Upper lobe of right lung (tissue), 1 donor: ENCODE measurements around the gene PUS7. TPM values are rescaled to one million over a fixed set of nuclear protein-coding genes. Genes with fewer than 3 reads are reported as not detected.

Experiments
- ATAC-seq: fragments of 200-7000 bp; cut with Tn5 transposase; one replicate; pipeline ENCODE4 v1.9.1; 2020; ENCODE audit warnings: mild to moderate bottlenecking, moderate library complexity
- DNase-seq: peaks from one replicate; pipeline ENCODE4 v3.0.0-alpha.2; 2020
- H3K27ac ChIP-seq: fragments of 200-600 bp; one replicate; pipeline ENCODE4 v1.8.0; 2022
- H3K27me3 ChIP-seq: fragments of 200-600 bp; one replicate; pipeline ENCODE4 v1.8.0; 2022; ENCODE audit warnings: mild to moderate bottlenecking
- H3K36me3 ChIP-seq: fragments of 200-600 bp; one replicate; pipeline ENCODE4 v1.8.0; 2022
- H3K4me1 ChIP-seq: fragments of 200-600 bp; one replicate; pipeline ENCODE4 v1.8.0; 2022
- H3K4me3 ChIP-seq: fragments of 200-600 bp; one replicate; pipeline ENCODE4 v1.8.0; 2022; ENCODE audit warnings: mild to moderate bottlenecking
- H3K9me3 ChIP-seq: fragments of 200-600 bp; one replicate; pipeline ENCODE4 v1.8.0; 2022
- CTCF ChIP-seq: fragments of 200-600 bp; IDR thresholded peaks from one replicate; pipeline ENCODE4 v1.8.0; 2022; ENCODE audit warnings: antibody characterized with exemption
- intact Hi-C: fragments of 100-400 bp; cut with DNase I; formaldehyde crosslinking; loops from one replicate; pipeline ENCODE4 v1.11.0; 2022
- total RNA-seq: library from RNA; stranded (reverse); fragmentation: NEBNext Ultra II Directional; extraction: Animal tissue kit (Norgen Biotek cat#: 25700); gene quantifications from one replicate; pipeline ENCODE4 v1.2.1, GENCODE V29; 2021
- donor health status: DM: no; HTN: yes; CAD: no; lungs with severe emphysema.

PUS7 gene
- total RNA-seq, 1 donor from 2014 or later: 10.9 TPM

DNA sequence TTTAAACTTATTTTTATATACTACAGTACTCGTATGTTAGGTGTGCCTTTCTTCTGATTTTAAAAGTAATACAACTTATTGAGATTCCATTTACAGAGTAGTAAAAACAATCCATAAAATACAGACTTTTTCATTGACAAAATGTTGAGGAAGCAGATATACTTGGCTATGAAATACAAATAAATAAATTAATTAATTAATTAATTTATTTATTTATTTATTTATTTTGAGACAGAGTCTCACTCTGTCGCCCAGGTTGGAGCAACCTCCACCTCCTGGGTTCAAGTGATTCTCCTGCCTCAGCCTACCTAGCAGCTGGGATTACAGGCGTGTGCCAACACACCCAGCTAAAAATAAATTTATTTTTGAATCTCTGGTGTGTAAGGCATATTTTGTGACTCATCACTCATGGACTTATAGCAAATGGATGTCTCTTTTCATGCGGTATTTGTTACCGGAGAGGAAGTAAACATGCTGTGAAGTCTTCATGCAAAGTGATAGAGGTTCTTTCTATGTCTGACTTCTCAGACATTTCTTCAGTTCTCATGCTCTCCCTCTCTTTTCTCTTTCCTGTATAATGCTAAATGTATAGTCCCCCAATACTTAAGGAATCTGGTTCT, 113.2 kb downstream of the PUS7 start:
- no peaks in the 10 kb centered on the region for H3K27me3 ChIP-seq
- H3K36me3 ChIP-seq: no peaks in the 10 kb centered on the region
- ATAC-seq: no peak
- TF ChIP-seq CTCF: no peak
- intact Hi-C loops: no loop called here
- no peaks in the 10 kb centered on the region for H3K4me1 ChIP-seq
- no peak overlapping the region for H3K27ac ChIP-seq
- no peak for DNase-seq
- no peak overlapping the region for H3K4me3 ChIP-seq
- no peaks in the 10 kb centered on the region for H3K9me3 ChIP-seq

Other genes starting within 250 kb of the PUS7 start
- gene SRPK2, start 133.3 kb downstream of the PUS7 start, total RNA-seq: 48.5 TPM
- 14.8 TPM for gene RINT1, start 9.9 kb upstream of the PUS7 start, total RNA-seq
- gene EFCAB10, start 59.2 kb upstream of the PUS7 start, total RNA-seq: 1.6 TPM